A204.1 (cell line): ENCODE results near the gene ZKSCAN1.
"Not testable (repeated sequence)": the region's sequence is repeated elsewhere in the genome, so short reads cannot be mapped to it uniquely, and the experiment has no call there.

Experiments
- FAIRE-seq: peaks from 2 replicates; lab custom pipeline; 2012; peaks lifted over from hg19 to GRCh38; lab: Jason Lieb, UNC

ZKSCAN1 gene

GRCh38 chr7:100003711-100004661, 11.4 kb upstream of the ZKSCAN1 start:
- FAIRE-seq = no peak

- FAIRE-seq = no peak
These were observed 7.5 kb upstream of the ZKSCAN1 start for GRCh38 chr7:100007887-100008286.

GRCh38 chr7:100008525-100008924, 6.9 kb upstream of the ZKSCAN1 start:
- FAIRE-seq = no peak

- FAIRE-seq = not testable (repeated sequence)
These were observed 5.4 kb upstream of the ZKSCAN1 start for GRCh38 chr7:100009952-100010351.

GRCh38 chr7:100010901-100011300, 4.5 kb upstream of the ZKSCAN1 start:
- FAIRE-seq = no peak

GRCh38 chr7:100011516-100011915, 3.9 kb upstream of the ZKSCAN1 start:
- no peak for FAIRE-seq

GRCh38 chr7:100012385-100013327, 2.7 kb upstream of the ZKSCAN1 start:
- not testable (repeated sequence) for FAIRE-seq

- FAIRE-seq = no peak
These were observed 2.1 kb upstream of the ZKSCAN1 start for GRCh38 chr7:100013328-100013676.

- no peak for FAIRE-seq
These were observed 962 bp downstream of the ZKSCAN1 start for GRCh38 chr7:100016215-100016901.

- no peak for FAIRE-seq
These were observed 1.9 kb downstream of the ZKSCAN1 start for GRCh38 chr7:100017300-100017699.

GRCh38 chr7:100017875-100018274, 2.5 kb downstream of the ZKSCAN1 start:
- no peak for FAIRE-seq

GRCh38 chr7:100019908-100020307, 4.5 kb downstream of the ZKSCAN1 start:
- no peak for FAIRE-seq

- no peak for FAIRE-seq
These were observed 5.9 kb downstream of the ZKSCAN1 start for GRCh38 chr7:100021297-100021696.

GRCh38 chr7:100022621-100023020, 7.2 kb downstream of the ZKSCAN1 start:
- no peak for FAIRE-seq

GRCh38 chr7:100023526-100023925, 8.1 kb downstream of the ZKSCAN1 start:
- FAIRE-seq = no peak

- FAIRE-seq = no peak
These were observed 8.7 kb downstream of the ZKSCAN1 start for GRCh38 chr7:100024020-100024619.

GRCh38 chr7:100027197-100027596, 11.8 kb downstream of the ZKSCAN1 start:
- FAIRE-seq = no peak

- no peak for FAIRE-seq
These were observed 14.2 kb downstream of the ZKSCAN1 start for GRCh38 chr7:100029596-100029995.

GRCh38 chr7:100033526-100033925, 18.1 kb downstream of the ZKSCAN1 start:
- FAIRE-seq = no peak

- no peak for FAIRE-seq
These were observed 19.6 kb downstream of the ZKSCAN1 start for GRCh38 chr7:100034871-100035510.

GRCh38 chr7:100035876-100036275, 20.5 kb downstream of the ZKSCAN1 start:
- no peak for FAIRE-seq
